Astrocyte of the spinal cord (primary cell): ENCODE measurements around the gene CCL17.
"Not testable (repeated sequence)": the region's sequence is repeated elsewhere in the genome, so short reads cannot be mapped to it uniquely, and the experiment has no call there.

Experiments
- DNase-seq: peaks from one replicate; pipeline ENCODE4 v3.0.0; 2011; ENCODE audit warnings: low read depth, low spot score
- H3K4me3 ChIP-seq: 2 replicates; pipeline ENCODE4 v1.5.1; 2011; ENCODE audit warnings: low read depth, mild to moderate bottlenecking, low read length, moderate library complexity
- in situ Hi-C: cut with HindIII; loops from 2 replicates; pipeline ENCODE4 v1.10.0; 2017; ENCODE audit warnings: low sequenced_read_pairs
- TF ChIP-seq, protein P1 (sequence below): IDR thresholded peaks from 2 replicates; pipeline ENCODE4 v1.5.1; 2012; ENCODE audit warnings: low read depth, mild to moderate bottlenecking, low read length, inconsistent platforms

Gene CCL17

DNA sequence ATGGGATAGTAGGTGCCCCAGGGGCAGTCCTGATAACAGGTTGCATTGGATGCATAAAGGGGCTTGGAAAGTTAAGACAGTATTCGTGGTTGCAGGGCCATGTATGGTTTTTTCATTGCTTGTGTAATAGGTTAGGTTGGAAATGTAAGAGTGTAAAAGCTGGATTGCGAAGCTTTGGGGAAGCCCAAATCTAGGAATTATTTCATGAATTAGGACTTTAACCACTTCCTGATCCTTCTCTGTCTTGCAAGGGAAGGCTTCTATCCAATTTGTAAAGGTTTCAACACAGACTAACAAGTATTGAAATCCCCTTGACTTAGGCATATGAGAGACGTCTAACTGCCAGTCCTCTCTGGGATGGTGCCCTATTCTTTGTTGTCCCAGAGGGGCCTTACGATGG is 7.8 kb upstream of the CCL17 start:
- no peak for DNase-seq
- H3K4me3 ChIP-seq, result no peak overlapping the region
- TF ChIP-seq, protein P1, sequence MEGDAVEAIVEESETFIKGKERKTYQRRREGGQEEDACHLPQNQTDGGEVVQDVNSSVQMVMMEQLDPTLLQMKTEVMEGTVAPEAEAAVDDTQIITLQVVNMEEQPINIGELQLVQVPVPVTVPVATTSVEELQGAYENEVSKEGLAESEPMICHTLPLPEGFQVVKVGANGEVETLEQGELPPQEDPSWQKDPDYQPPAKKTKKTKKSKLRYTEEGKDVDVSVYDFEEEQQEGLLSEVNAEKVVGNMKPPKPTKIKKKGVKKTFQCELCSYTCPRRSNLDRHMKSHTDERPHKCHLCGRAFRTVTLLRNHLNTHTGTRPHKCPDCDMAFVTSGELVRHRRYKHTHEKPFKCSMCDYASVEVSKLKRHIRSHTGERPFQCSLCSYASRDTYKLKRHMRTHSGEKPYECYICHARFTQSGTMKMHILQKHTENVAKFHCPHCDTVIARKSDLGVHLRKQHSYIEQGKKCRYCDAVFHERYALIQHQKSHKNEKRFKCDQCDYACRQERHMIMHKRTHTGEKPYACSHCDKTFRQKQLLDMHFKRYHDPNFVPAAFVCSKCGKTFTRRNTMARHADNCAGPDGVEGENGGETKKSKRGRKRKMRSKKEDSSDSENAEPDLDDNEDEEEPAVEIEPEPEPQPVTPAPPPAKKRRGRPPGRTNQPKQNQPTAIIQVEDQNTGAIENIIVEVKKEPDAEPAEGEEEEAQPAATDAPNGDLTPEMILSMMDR, result no peak
- in situ Hi-C loops, result no loop called here

DNA sequence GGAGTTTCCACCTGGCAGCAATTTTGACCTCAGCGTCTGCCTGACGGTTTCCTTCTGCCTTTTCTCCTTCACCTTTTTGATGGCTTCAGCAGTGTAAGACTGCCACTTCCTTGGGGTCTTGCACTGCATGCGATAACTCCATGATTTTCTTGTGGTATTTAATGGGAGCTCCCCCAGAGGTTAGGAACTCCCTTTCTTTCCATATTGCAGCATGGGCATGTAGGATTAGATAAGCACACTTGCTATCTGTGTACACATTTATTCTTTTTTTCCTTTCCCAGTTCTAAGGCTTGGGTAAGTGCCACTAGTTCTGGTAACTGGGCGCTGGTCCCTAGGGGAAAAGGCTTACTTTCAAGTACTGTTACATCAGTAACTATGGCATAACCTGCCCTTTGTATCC is 7.1 kb upstream of the CCL17 start:
- H3K4me3 ChIP-seq, DNase-seq, in situ Hi-C loops: not testable (repeated sequence)

DNA sequence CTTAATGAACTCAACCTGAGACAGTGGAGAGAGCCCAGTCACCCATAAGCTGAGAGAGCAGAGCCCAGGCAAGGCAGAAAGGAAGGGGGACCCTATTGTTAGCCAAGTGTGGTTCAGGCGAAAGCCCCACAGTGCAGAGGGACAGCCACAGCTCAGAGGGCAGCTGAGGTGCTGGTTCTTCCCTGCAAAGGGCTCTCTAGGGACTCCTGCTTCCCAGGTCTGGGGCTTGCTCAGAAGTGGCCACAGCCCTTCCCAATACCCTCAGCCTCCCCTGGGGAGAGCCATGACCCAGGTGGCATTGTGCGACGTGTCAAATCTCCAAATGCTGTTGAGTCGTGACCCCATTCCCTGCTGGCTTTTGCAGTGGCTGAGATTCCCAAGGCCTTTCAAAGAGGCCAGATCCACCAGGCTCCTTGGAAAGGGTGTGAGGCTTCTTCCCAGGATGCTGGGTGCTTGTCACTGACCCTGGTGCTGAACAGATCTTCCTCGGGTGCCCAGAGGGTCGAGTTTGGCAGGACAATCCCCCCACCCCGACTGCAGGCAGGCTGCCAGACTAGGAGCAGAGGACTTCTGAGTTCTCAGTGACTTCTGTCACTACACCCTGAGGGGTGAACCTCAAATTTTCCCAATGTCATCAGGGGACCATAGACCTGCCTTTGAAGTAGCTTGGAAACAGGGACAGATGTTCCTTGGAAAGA is 2.5 kb upstream of the CCL17 start:
- no peak for DNase-seq
- TF ChIP-seq, protein P1, result no peak
- H3K4me3 ChIP-seq, result no peak overlapping the region
- in situ Hi-C loops, result no loop called here

DNA sequence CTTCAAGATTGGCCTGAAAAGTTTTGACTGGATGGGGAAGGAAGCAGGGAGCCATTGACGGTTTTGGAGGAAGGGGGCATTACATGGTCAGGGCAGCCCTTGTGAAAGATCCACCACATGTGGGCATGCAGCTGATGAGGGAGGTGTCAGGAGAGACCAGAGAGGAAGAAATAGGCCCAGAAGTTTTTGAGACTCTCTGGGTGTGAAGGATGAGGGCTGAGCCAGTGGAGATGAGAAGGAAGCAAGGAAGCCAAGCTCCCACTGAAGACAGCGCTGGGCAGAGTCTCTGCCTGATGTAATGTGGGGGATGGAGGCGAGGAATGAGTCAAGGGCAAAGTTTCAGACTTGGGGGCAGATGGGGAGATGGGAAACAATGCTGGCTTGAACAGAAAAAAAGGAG is 530 bp downstream of the CCL17 start:
- in situ Hi-C loops, result no loop called here
- TF ChIP-seq, protein P1, result no peak
- DNase-seq, result no peak
- no peak overlapping the region for H3K4me3 ChIP-seq

DNA sequence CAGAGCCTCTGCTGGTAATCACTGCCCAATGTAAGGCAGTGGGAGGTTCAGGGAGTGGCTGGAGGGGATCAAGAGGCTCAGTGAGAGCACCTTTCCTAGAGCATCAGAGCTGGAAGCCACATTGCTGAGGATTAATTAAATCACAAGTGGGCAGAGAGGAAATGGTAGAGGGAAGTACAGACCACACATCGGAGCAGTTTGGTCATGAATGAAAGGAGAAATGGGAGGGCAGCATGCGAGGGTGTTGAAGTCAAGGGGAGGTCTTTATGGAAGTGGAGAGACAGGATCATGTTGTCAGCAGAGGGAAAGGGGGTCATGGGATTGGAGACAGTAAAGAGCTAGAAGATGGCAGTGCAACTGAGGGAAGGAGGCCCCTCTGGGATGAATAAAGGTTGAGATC is 2.3 kb downstream of the CCL17 start:
- H3K4me3 ChIP-seq, result no peak overlapping the region
- in situ Hi-C loops, result no loop called here
- DNase-seq, result no peak
- TF ChIP-seq, protein P1, result no peak

DNA sequence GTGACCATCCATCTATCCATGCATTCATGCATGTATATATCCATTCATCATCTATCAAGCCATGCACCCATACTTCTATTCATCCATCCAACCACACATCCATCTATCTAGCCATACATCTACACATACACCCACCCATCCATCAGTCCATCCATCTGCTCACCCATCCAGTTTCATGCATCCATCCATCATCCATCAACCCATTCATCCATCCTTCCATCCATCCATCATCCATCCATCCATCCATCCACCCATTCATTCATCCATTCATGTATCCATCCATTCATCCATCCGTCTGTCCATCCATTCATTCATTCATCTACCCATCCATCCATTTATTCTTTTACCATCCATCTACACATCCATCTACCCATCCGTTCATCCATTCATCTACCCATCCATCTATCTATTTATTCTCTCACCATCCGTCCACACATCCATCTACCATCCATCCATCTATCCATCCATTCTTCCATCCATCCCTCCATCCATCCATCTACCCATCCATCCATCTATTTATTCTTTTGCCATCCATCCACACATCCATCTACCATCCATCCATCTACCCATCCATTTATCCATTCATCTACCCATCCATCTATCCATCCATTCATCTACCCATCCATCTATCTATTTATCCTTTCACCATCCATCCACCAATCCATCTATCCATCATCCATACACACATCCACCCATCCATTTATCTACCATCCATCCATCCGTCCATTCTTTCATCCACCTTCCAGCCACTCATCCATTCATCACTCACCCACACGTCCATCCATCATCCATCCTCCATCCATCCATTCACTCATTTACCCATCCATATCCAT is 3.2 kb downstream of the CCL17 start:
- no peak for DNase-seq
- TF ChIP-seq, protein P1, result no peak
- in situ Hi-C loops, result no loop called here
- H3K4me3 ChIP-seq, result no peak overlapping the region

DNA sequence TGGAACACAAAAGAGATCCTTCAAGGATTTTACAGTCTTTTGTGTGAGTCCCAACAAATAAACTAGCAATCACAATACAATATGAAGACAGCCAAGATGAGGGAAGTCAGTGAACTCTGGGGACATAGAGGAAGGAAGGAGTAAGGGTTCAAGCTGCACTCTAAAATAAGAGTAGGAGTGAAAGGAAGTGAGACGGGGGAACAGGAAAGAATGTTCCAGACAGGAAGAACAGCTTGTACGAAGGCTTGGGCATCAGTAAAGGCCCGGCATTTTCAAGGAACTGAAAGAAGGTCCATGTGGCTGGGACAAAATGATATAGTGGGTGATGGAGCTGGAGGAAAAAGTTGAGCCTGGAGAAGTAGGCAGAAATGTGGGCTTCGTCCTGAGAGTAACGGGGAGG is 4.5 kb downstream of the CCL17 start:
- H3K4me3 ChIP-seq, result no peak overlapping the region
- TF ChIP-seq, protein P1, result no peak
- in situ Hi-C loops, result no loop called here
- no peak for DNase-seq
